ENCODE data around the gene BLTP3B. TPM values are rescaled to one million over a fixed set of nuclear protein-coding genes. Genes with fewer than 3 reads are reported as not detected.

The BLTP3B gene
- polyA plus RNA-seq, 3 donors from 2014 or later, result 15.6 to 24.8 (median 16.4) TPM

DNA sequence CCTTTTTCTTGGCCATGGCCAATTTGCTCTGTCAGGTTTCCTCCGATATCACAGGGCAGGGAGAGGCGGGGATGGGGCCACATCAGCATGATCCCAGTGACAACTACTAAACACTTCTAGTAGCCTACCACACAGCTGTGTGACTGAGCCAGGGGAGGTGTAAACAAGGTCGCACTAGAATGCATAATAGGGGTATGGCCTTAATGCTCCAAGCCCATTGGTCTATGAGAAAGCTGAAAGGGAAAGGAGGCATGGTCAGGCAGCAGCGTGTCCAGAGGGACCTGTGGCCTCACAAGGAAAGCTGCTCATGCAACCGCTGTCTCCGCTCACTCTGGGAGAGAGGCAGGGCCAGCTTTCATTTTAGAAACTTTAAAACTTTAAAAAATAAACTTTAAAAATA lies 30.4 kb upstream of the BLTP3B start:
- Mint-ChIP-seq H3K36me3 (peaks cover 0 to 6% (median 5%) of the 10 kb centered on the region in 3 donors), H3K4me1 (no peaks in the 10 kb centered on the region), H3K27ac (no peak overlapping the region), H3K27me3 (ENCODE audit: low read depth in 3 of 3) (peaks cover 0 to 3% (median 0%) of the 10 kb centered on the region in 3 donors), H3K9me3 (no peaks in the 10 kb centered on the region), H3K4me3 (no peak overlapping the region)
- no peak for DNase-seq

- Mint-ChIP-seq H3K27ac (no peak overlapping the region), H3K27me3 (ENCODE audit: low read depth in 3 of 3) (peaks cover 0 to 3% (median 0%) of the 10 kb centered on the region in 3 donors), H3K4me3 (no peak overlapping the region), H3K4me1 (no peaks in the 10 kb centered on the region), H3K9me3 (no peaks in the 10 kb centered on the region), H3K36me3 (peaks cover 0 to 3% (median 0%) of the 10 kb centered on the region in 3 donors)
- no peak for DNase-seq
Measured at GRCh38 chr12:100171248-100171647, 28.6 kb upstream of the BLTP3B start.

GRCh38 chr12:100170313-100170858 lies 27.7 kb upstream of the BLTP3B start:
- no peaks in the 10 kb centered on the region for H3K9me3 Mint-ChIP-seq
- H3K36me3 Mint-ChIP-seq, result peaks cover 0 to 3% (median 0%) of the 10 kb centered on the region in 3 donors
- no peak overlapping the region for H3K4me3 Mint-ChIP-seq
- H3K27me3 Mint-ChIP-seq (ENCODE audit: low read depth in 3 of 3), result peaks cover 0 to 5% (median 0%) of the 10 kb centered on the region in 3 donors
- no peak for DNase-seq
- no peak overlapping the region for H3K27ac Mint-ChIP-seq
- H3K4me1 Mint-ChIP-seq, result no peaks in the 10 kb centered on the region

DNA sequence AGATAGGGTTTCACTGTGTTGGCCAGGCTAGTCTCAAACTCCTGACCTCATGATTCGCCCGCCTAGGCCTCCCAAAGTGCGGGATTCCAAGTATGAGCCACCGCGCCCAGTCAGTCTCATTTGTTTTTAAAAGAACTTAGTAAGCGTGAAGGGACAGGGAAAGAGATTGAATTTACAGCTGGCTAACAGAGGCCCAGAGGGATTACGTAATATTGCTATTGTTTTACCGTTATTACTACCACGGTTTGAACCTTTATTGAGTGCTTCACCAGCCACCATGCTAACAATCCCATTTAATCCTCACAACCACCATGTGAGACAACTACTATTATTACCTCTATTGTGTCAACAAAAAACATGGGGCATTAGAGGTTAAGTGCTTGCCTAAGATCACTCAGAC lies 26.7 kb upstream of the BLTP3B start:
- no peak overlapping the region for H3K4me3 Mint-ChIP-seq
- no peak overlapping the region for H3K27ac Mint-ChIP-seq
- no peaks in the 10 kb centered on the region for H3K9me3 Mint-ChIP-seq

GRCh38 chr12:100168562-100168961 lies 25.9 kb upstream of the BLTP3B start:
- DNase-seq, result no peak
- peaks cover 0 to 6% (median 1%) of the 10 kb centered on the region in 3 donors for H3K27me3 Mint-ChIP-seq (ENCODE audit: low read depth in 3 of 3)
- H3K4me1 Mint-ChIP-seq, result peaks cover 5 to 9% of the 10 kb centered on the region in 2 donors
- no peaks in the 10 kb centered on the region for H3K9me3 Mint-ChIP-seq
- H3K4me3 Mint-ChIP-seq, result no peak overlapping the region
- no peaks in the 10 kb centered on the region for H3K36me3 Mint-ChIP-seq
- no peak overlapping the region for H3K27ac Mint-ChIP-seq

More for the DNA sequence above, 26.7 kb upstream of the BLTP3B start:
- Mint-ChIP-seq H3K36me3 (no peaks in the 10 kb centered on the region), H3K27me3 (ENCODE audit: low read depth in 3 of 3) (peaks cover 0 to 6% (median 0%) of the 10 kb centered on the region in 3 donors), H3K4me1 (peaks cover 0 to under 1% of the 10 kb centered on the region in 2 donors)
- DNase-seq, result no peak

- DNase-seq, result no peak
- Mint-ChIP-seq H3K27ac (no peak overlapping the region), H3K36me3 (no peaks in the 10 kb centered on the region), H3K27me3 (ENCODE audit: low read depth in 3 of 3) (peaks cover 0 to 6% (median 1%) of the 10 kb centered on the region in 3 donors), H3K9me3 (no peaks in the 10 kb centered on the region), H3K4me1 (peaks cover 9 to 11% of the 10 kb centered on the region in 2 donors), H3K4me3 (no peak overlapping the region)
Measured at GRCh38 chr12:100166232-100166631, 23.6 kb upstream of the BLTP3B start.

DNA sequence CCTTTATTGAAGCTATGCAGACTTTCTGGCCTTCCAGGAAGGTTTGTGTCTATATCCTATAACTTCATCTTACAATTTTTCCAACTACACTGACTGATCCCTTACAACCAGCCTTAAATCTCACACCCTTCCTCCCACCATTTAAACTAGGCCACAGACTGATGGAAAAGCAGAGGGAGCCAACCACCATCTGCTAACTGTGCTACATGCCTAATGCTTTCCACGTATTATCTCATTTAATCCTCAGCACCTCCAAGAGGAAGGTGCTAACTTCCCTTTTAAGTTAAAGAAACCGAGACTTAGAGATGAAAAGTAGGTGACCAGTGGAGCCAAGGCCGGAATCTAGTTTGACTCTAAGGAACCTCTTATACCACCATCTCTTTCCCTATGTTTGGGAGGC lies 22.7 kb upstream of the BLTP3B start:
- no peak for DNase-seq
- Mint-ChIP-seq H3K27me3 (ENCODE audit: low read depth in 3 of 3) (peaks cover 0 to 6% (median 1%) of the 10 kb centered on the region in 3 donors), H3K4me1 (peaks cover 9 to 11% of the 10 kb centered on the region in 2 donors), H3K36me3 (no peaks in the 10 kb centered on the region), H3K9me3 (no peaks in the 10 kb centered on the region), H3K4me3 (no peak overlapping the region), H3K27ac (no peak overlapping the region)

GRCh38 chr12:100164153-100164704 lies 21.6 kb upstream of the BLTP3B start:
- H3K36me3 Mint-ChIP-seq, result no peaks in the 10 kb centered on the region
- peaks cover 9 to 11% of the 10 kb centered on the region in 2 donors for H3K4me1 Mint-ChIP-seq
- peak overlapping the region; percentile 54 to 80 (median 62) for H3K4me3 Mint-ChIP-seq
- peaks cover 0 to 3% (median 1%) of the 10 kb centered on the region in 3 donors for H3K27me3 Mint-ChIP-seq (ENCODE audit: low read depth in 3 of 3)
- no peak for DNase-seq
- H3K27ac Mint-ChIP-seq, result peak overlapping the region in 2 of 6 donors; percentile 25 to 72
- no peaks in the 10 kb centered on the region for H3K9me3 Mint-ChIP-seq

- peaks cover 0 to 3% (median 1%) of the 10 kb centered on the region in 3 donors for H3K27me3 Mint-ChIP-seq (ENCODE audit: low read depth in 3 of 3)
- peaks cover 9 to 11% of the 10 kb centered on the region in 2 donors for H3K4me1 Mint-ChIP-seq
- peak; percentile 41 to 60 (median 51) for DNase-seq
- H3K9me3 Mint-ChIP-seq, result no peaks in the 10 kb centered on the region
- H3K4me3 Mint-ChIP-seq, result peak overlapping the region; percentile 54 to 80 (median 62)
- H3K27ac Mint-ChIP-seq, result peak overlapping the region in 3 of 6 donors; percentile 25 to 72 (median 37)
- H3K36me3 Mint-ChIP-seq, result no peaks in the 10 kb centered on the region
Measured at GRCh38 chr12:100163416-100164152, 20.9 kb upstream of the BLTP3B start.

GRCh38 chr12:100159391-100160104 lies 16.9 kb upstream of the BLTP3B start:
- Mint-ChIP-seq H3K27me3 (ENCODE audit: low read depth in 3 of 3) (peaks cover 0 to 1% (median 1%) of the 10 kb centered on the region in 3 donors), H3K4me3 (no peak overlapping the region), H3K27ac (peak overlapping the region in 1 of 6 donors; percentile 13), H3K36me3 (no peaks in the 10 kb centered on the region), H3K4me1 (peaks cover 12 to 17% of the 10 kb centered on the region in 2 donors), H3K9me3 (no peaks in the 10 kb centered on the region)
- DNase-seq, result no peak

- H3K27me3 Mint-ChIP-seq (ENCODE audit: low read depth in 3 of 3), result peaks cover 0 to 1% (median 0%) of the 10 kb centered on the region in 3 donors
- H3K4me1 Mint-ChIP-seq, result peaks cover 9% of the 10 kb centered on the region in 2 donors
- H3K36me3 Mint-ChIP-seq, result no peaks in the 10 kb centered on the region
- H3K4me3 Mint-ChIP-seq, result no peak overlapping the region
- H3K9me3 Mint-ChIP-seq, result no peaks in the 10 kb centered on the region
- no peak for DNase-seq
- no peak overlapping the region for H3K27ac Mint-ChIP-seq
Measured at GRCh38 chr12:100158535-100158934, 15.9 kb upstream of the BLTP3B start.

GRCh38 chr12:100157427-100157821 lies 14.8 kb upstream of the BLTP3B start:
- no peaks in the 10 kb centered on the region for H3K9me3 Mint-ChIP-seq
- H3K4me3 Mint-ChIP-seq, result no peak overlapping the region
- H3K27ac Mint-ChIP-seq, result no peak overlapping the region
- no peaks in the 10 kb centered on the region for H3K36me3 Mint-ChIP-seq
- peaks cover 0 to 1% (median 0%) of the 10 kb centered on the region in 3 donors for H3K27me3 Mint-ChIP-seq (ENCODE audit: low read depth in 3 of 3)
- DNase-seq, result no peak
- peaks cover 6 to 7% of the 10 kb centered on the region in 2 donors for H3K4me1 Mint-ChIP-seq

- H3K27me3 Mint-ChIP-seq (ENCODE audit: low read depth in 3 of 3), result peaks cover 0 to 1% (median 0%) of the 10 kb centered on the region in 3 donors
- peaks cover 6 to 7% of the 10 kb centered on the region in 2 donors for H3K4me1 Mint-ChIP-seq
- no peaks in the 10 kb centered on the region for H3K9me3 Mint-ChIP-seq
- no peak overlapping the region for H3K27ac Mint-ChIP-seq
- H3K36me3 Mint-ChIP-seq, result no peaks in the 10 kb centered on the region
- no peak overlapping the region for H3K4me3 Mint-ChIP-seq
- no peak for DNase-seq
Measured at GRCh38 chr12:100156731-100157426, 14.2 kb upstream of the BLTP3B start.

Data from immature natural killer cell (primary cell).